Right renal cortex interstitium (tissue), 3 donors: ENCODE measurements around the gene SYNJ2BP. TPM values are rescaled to one million over a fixed set of nuclear protein-coding genes. Genes with fewer than 3 reads are reported as not detected.
"Not testable (repeated sequence)": the region's sequence is repeated elsewhere in the genome, so short reads cannot be mapped to it uniquely, and the experiment has no call there.

Experiments
- DNase-seq, 3 donors: peaks; one replicate each; pipeline ENCODE4 v3.0.0-alpha.2; 2013; ENCODE audit warnings: low read depth in 3 of 3, low spot score in 2 of 3
- polyA plus RNA-seq, 3 donors: library from polyadenylated mRNA; unstranded; fragments of 120-200 nt; gene quantifications; one replicate each; pipeline ENCODE4 v1.2.1, GENCODE V29; 2013; ENCODE audit not compliant: insufficient read length in 3 of 3

SYNJ2BP gene
- 10 to 100 TPM; 40.2 to 43.4 (median 41.0) TPM for polyA plus RNA-seq

DNA sequence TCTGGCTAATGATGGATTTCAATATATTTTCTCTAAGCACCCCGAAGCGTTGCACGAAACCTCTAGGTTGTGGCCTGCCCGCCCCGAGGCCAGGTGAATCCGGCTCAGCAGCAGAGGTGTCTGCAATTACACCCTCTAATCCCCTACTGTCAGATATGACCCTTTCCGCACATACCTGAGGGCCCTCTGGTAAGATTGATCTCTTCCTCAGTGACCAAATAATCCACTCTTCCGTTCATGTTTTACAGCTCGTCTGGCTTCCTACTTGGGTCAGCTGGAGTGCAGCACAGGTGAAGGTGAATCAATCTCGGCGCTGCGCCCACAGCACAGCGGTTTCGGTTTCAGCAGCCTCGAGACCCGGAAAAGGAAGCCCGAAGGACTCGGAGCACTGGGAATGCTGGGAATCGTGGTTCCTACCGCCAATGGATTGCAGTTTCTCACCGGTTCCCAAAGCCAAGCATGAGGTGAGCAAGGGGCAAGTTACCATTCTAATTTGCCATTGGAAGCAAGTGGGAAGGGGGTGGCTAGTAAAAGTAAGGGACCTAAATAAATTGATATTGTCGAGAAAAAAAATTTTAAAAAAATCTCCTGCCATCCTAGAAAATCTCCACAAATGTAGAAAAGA lies at the start of gene SYNJ2BP:
Gene SYNJ2BP, minus strand, starts transcription at position 366 of the 625 bp plus-strand sequence. Its CDS starts 127 bp downstream, at position 239.
- DNase-seq, result peak; percentile 31 to 61 (median 58)

GRCh38 chr14:70454731-70455130 lies 37.8 kb upstream of the SYNJ2BP start:
- DNase-seq, result no peak

GRCh38 chr14:70451874-70452273 lies 35.0 kb upstream of the SYNJ2BP start, which contains the start of gene ADAM21:
TSS of gene ADAM21 (plus strand) at chr14:70452174. CDS start at chr14:70457500, 5,326 bp downstream.
- DNase-seq, result no peak

GRCh38 chr14:70448633-70449340 lies 31.9 kb upstream of the SYNJ2BP start:
- peak in 1 of 3 donors; percentile 3 for DNase-seq

- no peak for DNase-seq
Measured at GRCh38 chr14:70442750-70443149, 25.9 kb upstream of the SYNJ2BP start.

DNA sequence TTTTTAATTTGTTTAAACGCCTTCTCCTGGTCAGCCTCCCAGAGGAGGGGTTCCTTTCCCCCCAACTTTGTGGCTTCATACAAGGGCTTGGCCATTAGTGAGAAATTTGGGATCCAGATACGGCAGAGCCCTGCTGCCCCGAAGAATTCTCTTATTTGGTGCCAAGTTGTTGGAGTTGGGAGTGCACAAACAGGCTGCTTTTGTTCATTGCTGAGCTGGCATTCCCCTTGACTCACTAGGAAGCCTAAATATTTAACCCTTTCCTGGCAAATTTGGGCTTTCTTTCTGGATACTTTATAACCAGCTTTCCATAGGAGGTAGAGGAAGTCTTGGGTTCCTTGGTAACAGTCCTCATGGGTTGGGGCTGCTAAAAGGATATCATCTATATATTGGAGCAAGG lies 24.8 kb upstream of the SYNJ2BP start:
- no peak for DNase-seq

DNA sequence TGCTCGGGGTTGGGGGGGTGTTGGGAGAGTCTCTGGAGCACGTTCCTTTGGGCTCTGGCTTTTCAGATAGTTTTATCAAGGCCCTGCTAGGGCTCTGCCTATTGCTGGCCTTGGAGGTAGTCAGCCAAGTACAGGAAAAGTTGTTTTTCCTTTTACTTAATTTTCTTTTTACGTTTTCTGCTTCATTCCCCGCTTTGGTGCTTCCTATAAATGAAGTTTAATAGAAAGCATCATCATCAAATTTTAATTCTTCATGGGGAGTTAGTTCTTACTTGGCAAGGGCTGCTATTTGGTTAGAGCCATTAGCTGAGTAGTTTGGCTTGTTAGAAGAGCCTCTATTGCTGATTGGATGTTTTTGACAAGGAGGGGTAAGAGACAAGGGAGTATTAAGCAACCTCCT lies 20.0 kb upstream of the SYNJ2BP start:
- no peak for DNase-seq

DNA sequence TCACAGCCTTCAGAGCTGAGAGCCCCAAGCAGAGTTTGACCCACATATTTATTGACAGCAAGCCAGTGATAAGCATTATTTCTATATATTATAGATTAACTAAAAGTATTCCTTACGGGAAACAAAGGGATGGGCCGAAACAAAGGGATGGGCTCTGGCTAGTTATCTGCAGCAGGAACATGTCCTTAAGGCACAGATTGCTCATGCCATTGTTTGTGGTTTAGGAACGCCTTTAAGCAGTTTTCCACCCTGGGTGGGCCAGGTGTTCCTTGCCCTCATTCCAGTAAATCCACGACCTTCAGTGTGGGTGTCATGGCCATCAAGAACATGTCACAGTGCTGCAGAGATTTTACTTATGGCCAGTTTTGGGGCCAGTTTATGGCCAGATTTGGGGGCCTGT lies 9.7 kb upstream of the SYNJ2BP start:
- DNase-seq, result not testable (repeated sequence)

DNA sequence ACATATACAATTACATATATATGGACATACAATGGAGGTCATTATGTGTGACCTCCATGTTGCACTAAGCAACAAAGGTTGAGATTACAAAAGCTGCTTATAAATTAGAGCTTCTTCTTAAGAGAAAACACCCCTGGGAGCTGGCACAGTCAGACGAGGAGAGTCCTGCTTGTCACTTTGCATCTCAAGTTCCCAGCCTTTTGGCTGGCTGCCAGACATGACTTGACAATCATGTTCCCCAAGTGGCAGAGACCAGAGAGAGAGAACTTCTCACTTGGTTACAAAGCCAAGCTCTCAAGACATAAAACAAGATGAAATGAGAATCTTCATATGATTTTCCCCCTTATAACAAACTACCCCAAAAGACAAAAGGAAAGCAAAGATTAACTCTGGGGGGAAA lies 8.5 kb upstream of the SYNJ2BP start:
- DNase-seq, result no peak

DNA sequence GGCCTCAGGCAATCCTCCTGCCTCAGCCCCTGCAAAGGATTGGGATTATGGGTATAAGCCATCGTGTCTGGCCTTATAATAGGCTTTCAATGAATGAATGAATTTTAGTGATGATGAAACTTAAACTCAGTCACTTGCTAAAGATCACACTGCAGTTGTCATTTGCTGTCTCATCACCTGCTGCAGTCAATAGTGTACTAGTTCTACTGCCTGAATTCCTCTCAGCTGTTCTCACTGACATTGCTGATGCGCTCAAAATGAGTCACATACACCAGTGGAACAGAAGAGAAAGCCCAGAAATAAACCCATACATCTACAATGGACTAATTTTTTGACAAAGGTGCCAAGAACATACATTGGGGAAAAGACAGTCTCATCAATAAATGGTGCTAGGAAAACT lies 5.6 kb upstream of the SYNJ2BP start:
- DNase-seq, result no peak

- not testable (repeated sequence) for DNase-seq
Measured at GRCh38 chr14:70419270-70419931, 2.5 kb upstream of the SYNJ2BP start.

- DNase-seq, result peak in 2 of 3 donors; percentile 4 to 18
Measured at GRCh38 chr14:70416338-70416724, 559 bp downstream of the SYNJ2BP start.

DNA sequence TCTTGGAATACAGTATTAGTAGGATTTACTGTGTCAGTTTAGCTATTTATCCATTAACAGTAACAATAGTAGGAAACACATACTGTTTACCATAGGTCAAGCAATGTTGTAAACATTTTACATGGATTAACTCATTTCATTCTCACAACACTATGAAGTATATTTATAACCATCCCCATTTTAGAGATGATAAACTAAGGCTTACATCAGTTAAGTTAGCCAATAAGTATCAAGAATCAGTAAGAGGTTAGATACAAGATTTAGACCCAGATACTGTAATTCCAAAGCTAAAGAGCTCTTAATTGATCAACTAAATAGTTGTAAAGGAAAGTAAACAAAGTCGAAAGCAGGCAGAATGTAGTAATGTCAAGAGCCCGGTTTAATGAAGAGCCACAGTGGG lies 1.1 kb downstream of the SYNJ2BP start:
- DNase-seq, result no peak

GRCh38 chr14:70407621-70408020 lies 9.3 kb downstream of the SYNJ2BP start:
- no peak for DNase-seq

- DNase-seq, result not testable (repeated sequence)
Measured at GRCh38 chr14:70406216-70406615, 10.7 kb downstream of the SYNJ2BP start.

DNA sequence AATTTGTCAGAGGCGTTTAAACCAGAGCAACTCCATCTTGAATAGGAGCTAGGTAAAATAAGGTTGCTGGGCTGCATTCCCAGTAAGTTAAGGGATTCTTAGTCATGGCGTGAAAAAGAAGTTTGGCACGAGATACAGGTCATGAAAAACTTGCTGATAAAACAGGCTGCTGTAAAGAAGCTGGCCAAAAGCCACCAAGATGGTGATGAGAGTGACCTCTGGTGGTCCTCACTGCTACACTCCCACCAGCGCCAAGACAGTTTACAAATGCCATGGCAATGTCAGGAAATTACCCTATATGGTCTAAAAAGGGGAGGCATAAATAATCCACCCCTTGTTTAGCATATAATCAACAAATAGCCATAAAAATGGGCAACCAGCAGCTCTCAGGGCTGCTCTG lies 13.6 kb downstream of the SYNJ2BP start:
- not testable (repeated sequence) for DNase-seq

DNA sequence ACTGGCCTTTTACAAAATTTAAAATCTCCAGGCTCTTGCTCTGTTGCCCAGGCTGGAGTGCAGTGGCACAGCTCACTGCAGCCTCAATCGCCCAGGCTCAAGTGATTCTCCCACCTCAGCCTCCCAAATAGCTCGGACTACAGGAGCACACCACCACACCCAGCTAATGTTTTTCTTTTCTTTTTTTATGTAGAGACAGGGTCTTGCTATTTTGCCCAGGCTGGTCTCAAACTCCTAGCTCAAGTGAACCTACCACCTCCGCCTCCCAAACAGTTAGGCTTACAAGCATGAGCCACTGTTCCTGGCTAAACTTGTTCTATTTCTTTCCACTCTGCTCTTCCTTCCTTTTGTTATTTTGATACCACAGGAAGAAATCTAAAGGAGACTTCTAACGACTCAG lies 15.2 kb downstream of the SYNJ2BP start:
- DNase-seq, result no peak

DNA sequence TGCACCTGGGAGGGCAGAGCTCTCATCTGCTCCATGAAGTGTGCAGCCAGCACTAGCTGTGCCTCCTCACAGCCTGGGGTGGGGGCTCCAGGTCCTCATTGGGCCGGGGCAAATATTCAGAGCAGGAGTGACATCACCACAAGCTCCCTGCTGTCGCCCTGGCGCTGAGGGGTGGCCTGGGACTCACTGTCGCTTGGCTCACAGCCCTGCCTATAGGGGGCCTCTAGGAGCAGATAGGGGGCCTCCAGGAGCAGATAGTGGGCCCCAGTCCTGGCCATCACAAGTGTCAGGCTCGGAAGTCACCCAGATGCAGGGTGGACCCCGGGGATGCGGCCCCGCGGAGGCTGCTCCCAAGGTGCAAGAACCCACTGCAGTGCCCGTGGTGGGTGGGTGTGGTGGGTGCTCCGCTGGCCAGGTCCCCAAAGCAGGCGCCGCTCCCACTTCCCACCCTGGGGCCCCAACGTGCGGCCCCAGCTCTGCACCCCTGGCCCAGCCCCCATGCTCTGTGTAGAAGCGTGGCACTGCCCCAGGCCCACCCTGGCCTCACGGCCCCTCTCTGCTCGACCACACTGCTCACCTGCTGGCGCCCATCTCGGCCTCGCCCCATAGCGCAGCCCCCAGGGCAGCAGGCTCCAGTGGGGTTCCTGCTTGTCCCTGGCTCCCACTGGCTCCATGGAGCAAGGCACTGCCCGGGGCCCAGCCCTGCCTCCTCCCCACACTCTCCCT lies 18.0 kb downstream of the SYNJ2BP start:
- no peak for DNase-seq

DNA sequence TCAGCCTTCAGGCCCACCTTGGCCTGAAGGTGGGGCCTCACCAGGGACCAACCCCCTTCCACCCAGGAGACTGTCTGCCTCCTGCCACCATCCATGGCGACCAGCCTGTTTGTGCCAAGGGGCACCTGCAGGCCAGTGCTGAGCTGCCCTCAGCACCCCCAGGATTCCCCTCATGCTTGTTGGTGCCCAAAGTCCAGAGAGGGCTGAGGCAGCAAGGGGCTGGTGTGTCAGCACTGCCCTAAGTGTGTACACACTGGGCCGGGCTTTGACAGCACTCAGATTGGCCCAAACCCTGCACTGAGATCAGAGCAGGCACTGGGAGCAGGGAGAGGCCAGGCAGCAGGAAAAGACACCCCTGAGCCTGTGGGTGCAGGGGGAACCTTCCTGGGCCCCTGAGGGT lies 18.6 kb downstream of the SYNJ2BP start:
- no peak for DNase-seq

GRCh38 chr14:70397746-70398145 lies 19.1 kb downstream of the SYNJ2BP start:
- no peak for DNase-seq
